Loucy (cell line): ENCODE results near the gene SLC9A1.

ENCODE experiments used
- H2AFZ ChIP-seq: fragments of 200-600 bp; sonication (generic); 2 replicates; pipeline ENCODE4 v1.6.0; 2016; ENCODE audit warnings: antibody characterized with exemption, mild to moderate bottlenecking, low read length, moderate library complexity
- H3F3A ChIP-seq: fragments of 200-600 bp; 2 replicates; pipeline ENCODE4 v1.6.0; 2016; ENCODE audit warnings: antibody characterized with exemption, low read depth, mild to moderate bottlenecking
- H3K27me3 ChIP-seq: fragments of 200-600 bp; sonication (generic); 2 replicates; pipeline ENCODE4 v1.6.1; 2014; ENCODE audit warnings: low read length, mild to moderate bottlenecking; ENCODE audit not compliant: insufficient read depth, poor library complexity, severe bottlenecking
- H3K36me3 ChIP-seq: fragments of 200-600 bp; sonication (generic); 2 replicates; pipeline ENCODE4 v1.6.1; 2016; ENCODE audit warnings: low read length; ENCODE audit not compliant: insufficient read depth
- H3K4me1 ChIP-seq: fragments of 200-600 bp; sonication (generic); 2 replicates; pipeline ENCODE4 v1.5.1; 2014; ENCODE audit warnings: low read length, mild to moderate bottlenecking; ENCODE audit not compliant: insufficient read depth, poor library complexity, severe bottlenecking
- H3K4me2 ChIP-seq: fragments of 200-600 bp; sonication (generic); 2 replicates; pipeline ENCODE4 v1.6.0; 2014; ENCODE audit warnings: antibody characterized with exemption, low read length, low read depth, mild to moderate bottlenecking; ENCODE audit not compliant: poor library complexity, severe bottlenecking
- H3K4me3 ChIP-seq: fragments of 200-600 bp; sonication (generic); 2 replicates; pipeline ENCODE4 v1.5.1; 2014; ENCODE audit warnings: low read length, mild to moderate bottlenecking, mixed read lengths; ENCODE audit not compliant: poor library complexity, severe bottlenecking
- H3K79me2 ChIP-seq: fragments of 200-600 bp; sonication (generic); 2 replicates; pipeline ENCODE4 v1.6.1; 2014; ENCODE audit warnings: low read length; ENCODE audit not compliant: insufficient read depth
- H3K9ac ChIP-seq: fragments of 200-600 bp; sonication (generic); 2 replicates; pipeline ENCODE4 v1.6.0; 2014; ENCODE audit warnings: mild to moderate bottlenecking, low read depth, low read length, moderate library complexity; ENCODE audit not compliant: poor library complexity, severe bottlenecking
- H3K9me2 ChIP-seq: fragments of 200-600 bp; sonication (generic); replicated peaks from 2 replicates; pipeline ENCODE4 v1.6.1; 2016; ENCODE audit warnings: low read depth, low read length, mixed read lengths
- H3K9me3 ChIP-seq: fragments of 200-600 bp; sonication (generic); 2 replicates; pipeline ENCODE4 v1.6.1; 2014; ENCODE audit warnings: mild to moderate bottlenecking, antibody characterized with exemption, low read length, low read depth; ENCODE audit not compliant: insufficient read depth
- H4K20me1 ChIP-seq: fragments of 200-600 bp; sonication (generic); 2 replicates; pipeline ENCODE4 v1.6.0; 2014; ENCODE audit warnings: antibody characterized with exemption, low read length, mild to moderate bottlenecking; ENCODE audit not compliant: insufficient read depth, poor library complexity, severe bottlenecking
- CTCF ChIP-seq: fragments of 200-600 bp; sonication (generic); conservative IDR thresholded peaks from 2 replicates; pipeline ENCODE4 v1.5.1; 2014; ENCODE audit warnings: mild to moderate bottlenecking, antibody characterized with exemption, low read length
- EZH2phosphoT487 ChIP-seq: fragments of 200-600 bp; IDR thresholded peaks from 2 replicates; pipeline ENCODE4 v1.6.1; 2018; ENCODE audit warnings: antibody characterized with exemption, mild to moderate bottlenecking, moderate library complexity, borderline replicate concordance

The SLC9A1 gene

GRCh38 chr1:27102134-27102706 is 52.7 kb downstream of the SLC9A1 start:
- Histone ChIP-seq H3K79me2 (no peaks in the 10 kb centered on the region), H3K4me1 (peaks cover 27% of the 10 kb centered on the region), H3K36me3 (peaks cover 14% of the 10 kb centered on the region; the same call in 1 of the 2 replicates), H3F3A (peaks cover 3% of the 10 kb centered on the region), H3K4me3 (no peak overlapping the region), H3K9me3 (no peaks in the 10 kb centered on the region), H3K4me2 (no peak overlapping the region), H4K20me1 (no peaks in the 10 kb centered on the region), H3K9ac (no peak overlapping the region), H3K27me3 (no peaks in the 10 kb centered on the region), H3K9me2 (no peaks in the 10 kb centered on the region), H2AFZ (no peak overlapping the region)
- TF ChIP-seq EZH2phosphoT487 (no peak), CTCF (no peak)

GRCh38 chr1:27101696-27102095 is 53.2 kb downstream of the SLC9A1 start:
- Histone ChIP-seq H3K36me3 (peaks cover 14% of the 10 kb centered on the region; the same call in 1 of the 2 replicates), H2AFZ (no peak overlapping the region), H3F3A (peaks cover 3% of the 10 kb centered on the region), H3K27me3 (no peaks in the 10 kb centered on the region), H3K79me2 (no peaks in the 10 kb centered on the region), H3K4me1 (peaks cover 30% of the 10 kb centered on the region), H4K20me1 (no peaks in the 10 kb centered on the region), H3K9me3 (no peaks in the 10 kb centered on the region), H3K9ac (no peak overlapping the region), H3K4me3 (no peak overlapping the region), H3K9me2 (no peaks in the 10 kb centered on the region), H3K4me2 (no peak overlapping the region)
- TF ChIP-seq EZH2phosphoT487 (no peak), CTCF (no peak)

GRCh38 chr1:27101054-27101491 is 53.9 kb downstream of the SLC9A1 start:
- no peaks in the 10 kb centered on the region for H3K79me2 ChIP-seq
- no peak overlapping the region for H2AFZ ChIP-seq
- H3K4me2 ChIP-seq = no peak overlapping the region
- TF ChIP-seq EZH2phosphoT487 = no peak
- TF ChIP-seq CTCF = no peak
- H3K9me2 ChIP-seq = no peaks in the 10 kb centered on the region
- no peaks in the 10 kb centered on the region for H3K27me3 ChIP-seq
- peaks cover 30% of the 10 kb centered on the region for H3K4me1 ChIP-seq
- H4K20me1 ChIP-seq = no peaks in the 10 kb centered on the region
- H3K9me3 ChIP-seq = no peaks in the 10 kb centered on the region
- H3K9ac ChIP-seq = no peak overlapping the region
- peaks cover 11% of the 10 kb centered on the region; the same call in 1 of the 2 replicates for H3K36me3 ChIP-seq
- peaks cover 3% of the 10 kb centered on the region for H3F3A ChIP-seq
- H3K4me3 ChIP-seq = no peak overlapping the region
